Measurements from ENCODE around the gene SHKBP1. TPM values are rescaled to one million over a fixed set of nuclear protein-coding genes. Genes with fewer than 3 reads are reported as not detected.

Gene SHKBP1
- total RNA-seq, 4 donors from 2014 or later: 33.3 to 52.1 (median 42.9) TPM

- intact Hi-C loops (cut with DNase I): no loop called here
- Histone ChIP-seq H3K36me3 (no peaks in the 10 kb centered on the region), H3K27me3 (no peaks in the 10 kb centered on the region), H3K27ac (no peak overlapping the region), H3K9me3 (no peaks in the 10 kb centered on the region), H3K4me1 (peaks cover 8 to 12% of the 10 kb centered on the region in 2 donors), H3K4me3 (replicated peaks in 1 of 3) (no peak overlapping the region)
- 46 to 49% methylated on average over 5 of the region's 5 CpGs for WGBS, 2 donors
- TF ChIP-seq CTCF (IDR thresholded peaks at IDR 0.05) (no peak), POLR2A (IDR thresholded peaks at IDR 0.05) (no peak)
- DNase-seq: no peak
Observed at GRCh38 chr19:40640744-40641143, 64.1 kb downstream of the SHKBP1 start.

Other genes starting within 250 kb of the SHKBP1 start
- 10 to 100 TPM in 3 of 4 donors, 1 to 10 TPM in 1; 9.4 to 17.3 (median 17.2) TPM for gene C19orf47, start 228.5 kb upstream of the SHKBP1 start, total RNA-seq
- gene PLD3, start 228.2 kb upstream of the SHKBP1 start, total RNA-seq: 100 to 1,000 TPM; 151 to 258 (median 244) TPM
- gene HIPK4, start 186.7 kb upstream of the SHKBP1 start, total RNA-seq: under 1 TPM in 2 of 4 donors, not detected in 2; 0.22 to 0.27 TPM
- 10 to 100 TPM in 2 of 4 donors, 1 to 10 TPM in 2; 7.3 to 27.5 (median 10.3) TPM for gene PRX, start 163.5 kb upstream of the SHKBP1 start, total RNA-seq
- gene SERTAD1, start 150.9 kb upstream of the SHKBP1 start, total RNA-seq: 10 to 100 TPM; 12.6 to 19.9 (median 15.1) TPM
- 10 to 100 TPM; 15.6 to 25.2 (median 20.4) TPM for gene SERTAD3, start 132.5 kb upstream of the SHKBP1 start, total RNA-seq
- gene BLVRB, start 111.1 kb upstream of the SHKBP1 start, total RNA-seq: 100 to 1,000 TPM; 111 to 238 (median 205) TPM
- gene SPTBN4, start 109.9 kb upstream of the SHKBP1 start, total RNA-seq: 1 to 10 TPM in 2 of 4 donors, under 1 TPM in 2; 0.67 to 2.7 (median 1.0) TPM
- 100 to 1,000 TPM; 134 to 276 (median 196) TPM for gene LTBP4, start 24.5 kb downstream of the SHKBP1 start, total RNA-seq
- 10 to 100 TPM; 14.2 to 22.5 (median 17.0) TPM for gene NUMBL, start 113.8 kb downstream of the SHKBP1 start, total RNA-seq
- gene COQ8B, start 140.0 kb downstream of the SHKBP1 start, total RNA-seq: 10 to 100 TPM; 39.2 to 73.0 (median 54.7) TPM
- 10 to 100 TPM; 18.3 to 49.7 (median 25.1) TPM for gene ITPKC, start 140.2 kb downstream of the SHKBP1 start, total RNA-seq
- 1 to 10 TPM; 3.3 to 8.5 (median 4.5) TPM for gene ACTMAP, start 173.6 kb downstream of the SHKBP1 start, total RNA-seq
- 10 to 100 TPM; 38.2 to 80.5 (median 55.1) TPM for gene SNRPA, start 174.3 kb downstream of the SHKBP1 start, total RNA-seq
- gene MIA, start 198.6 kb downstream of the SHKBP1 start, total RNA-seq: not detected
- 10 to 100 TPM; 21.5 to 56.6 (median 31.5) TPM for gene RAB4B, start 201.4 kb downstream of the SHKBP1 start, total RNA-seq
- gene EGLN2, start 222.3 kb downstream of the SHKBP1 start, total RNA-seq: 100 to 1,000 TPM in 2 of 4 donors, 10 to 100 TPM in 2; 94.2 to 120 (median 105) TPM